ENCODE results near the gene AUTS2. TPM values are rescaled to one million over a fixed set of nuclear protein-coding genes. Genes with fewer than 3 reads are reported as not detected.

AUTS2 gene
- total and polyA plus RNA-seq, 7 experiments from 2014 or later = 0.40 to 31.7 (median 4.2) TPM

- ChIA-PET CTCF (no interaction called here), POLR2A (no interaction called here)
- Mint-ChIP-seq H3K36me3 (no peaks in the 10 kb centered on the region), H3K27me3 (no peaks in the 10 kb centered on the region), H3K4me1 (peaks cover 0 to 18% (median 0%) of the 10 kb centered on the region in 7 donors), H3K9me3 (peaks cover 0 to 5% (median 0%) of the 10 kb centered on the region in 11 donors), H3K27ac (no peak overlapping the region), H3K4me3 (no peak overlapping the region)
- DNase-seq (no peak), ATAC-seq (no peak)
- intact Hi-C loops (cut with micrococcal nuclease) = no loop called here
- Histone ChIP-seq H3K27ac (ENCODE audit: low read depth, low read length) (no peak overlapping the region), H3K4me3 (ENCODE audit: low read length) (no peak overlapping the region), H3K27me3 (ENCODE audit: control insufficient read depth in 2 of 2, insufficient read depth in 2 of 2, low read length in 2 of 2) (no peaks in the 10 kb centered on the region), H3K4me1 (ENCODE audit: control insufficient read depth in 2 of 2, insufficient read depth in 2 of 2, low read length in 2 of 2) (no peaks in the 10 kb centered on the region), H3K36me3 (ENCODE audit: control insufficient read depth in 2 of 3, insufficient read depth in 3 of 3, low read length in 3 of 3) (no peaks in the 10 kb centered on the region), H3K9me3 (ENCODE audit: control insufficient read depth in 2 of 3, low read length in 3 of 3) (no peaks in the 10 kb centered on the region)
These were observed 1137.0 kb downstream of the AUTS2 start for GRCh38 chr7:70735313-70735712.

- Mint-ChIP-seq H3K9me3 (peaks cover 0 to 2% (median 0%) of the 10 kb centered on the region in 11 donors), H3K4me3 (peak overlapping the region in 4 of 10 donors; percentile 2 to 25 (median 14)), H3K4me1 (peaks cover 0 to 18% (median 0%) of the 10 kb centered on the region in 7 donors), H3K27me3 (no peaks in the 10 kb centered on the region), H3K36me3 (no peaks in the 10 kb centered on the region), H3K27ac (no peak overlapping the region)
- intact Hi-C loops (cut with micrococcal nuclease) = no loop called here
- Histone ChIP-seq H3K4me3 (ENCODE audit: low read length) (no peak overlapping the region), H3K4me1 (ENCODE audit: control insufficient read depth in 2 of 2, insufficient read depth in 2 of 2, low read length in 2 of 2) (no peaks in the 10 kb centered on the region), H3K36me3 (ENCODE audit: control insufficient read depth in 2 of 3, insufficient read depth in 3 of 3, low read length in 3 of 3) (no peaks in the 10 kb centered on the region), H3K27me3 (ENCODE audit: control insufficient read depth in 2 of 2, insufficient read depth in 2 of 2, low read length in 2 of 2) (no peaks in the 10 kb centered on the region), H3K27ac (ENCODE audit: low read depth, low read length) (no peak overlapping the region), H3K9me3 (ENCODE audit: control insufficient read depth in 2 of 3, low read length in 3 of 3) (no peaks in the 10 kb centered on the region)
- DNase-seq (no peak), ATAC-seq (no peak)
- ChIA-PET CTCF (no interaction called here), POLR2A (no interaction called here)
These were observed 1138.6 kb downstream of the AUTS2 start for GRCh38 chr7:70736715-70737460.

GRCh38 chr7:70738151-70738885 lies 1140.0 kb downstream of the AUTS2 start:
- Mint-ChIP-seq H3K4me1 (peaks cover 0 to 18% (median 0%) of the 10 kb centered on the region in 7 donors), H3K27ac (no peak overlapping the region), H3K9me3 (no peaks in the 10 kb centered on the region), H3K36me3 (no peaks in the 10 kb centered on the region), H3K4me3 (no peak overlapping the region), H3K27me3 (no peaks in the 10 kb centered on the region)
- H3K4me3 ChIP-seq (ENCODE audit: low read length) = no peak overlapping the region
- no peaks in the 10 kb centered on the region for H3K36me3 ChIP-seq (ENCODE audit: control insufficient read depth in 2 of 3, insufficient read depth in 3 of 3, low read length in 3 of 3)
- no peaks in the 10 kb centered on the region for H3K4me1 ChIP-seq (ENCODE audit: control insufficient read depth in 2 of 2, insufficient read depth in 2 of 2, low read length in 2 of 2)
- ATAC-seq (no peak), DNase-seq (no peak)
- CTCF ChIA-PET = no interaction called here
- POLR2A ChIA-PET = no interaction called here
- H3K27ac ChIP-seq (ENCODE audit: low read depth, low read length) = no peak overlapping the region
- intact Hi-C loops (cut with micrococcal nuclease) = no loop called here
- H3K27me3 ChIP-seq (ENCODE audit: control insufficient read depth in 2 of 2, insufficient read depth in 2 of 2, low read length in 2 of 2) = no peaks in the 10 kb centered on the region
- H3K9me3 ChIP-seq (ENCODE audit: control insufficient read depth in 2 of 3, low read length in 3 of 3) = no peaks in the 10 kb centered on the region

- POLR2A ChIA-PET = no interaction called here
- H3K4me3 Mint-ChIP-seq = no peak overlapping the region
These were observed 1141.5 kb downstream of the AUTS2 start for GRCh38 chr7:70739646-70740210.

GRCh38 chr7:70741666-70742065 lies 1143.4 kb downstream of the AUTS2 start:
- ATAC-seq = no peak
- CTCF ChIA-PET = no interaction called here
- Histone ChIP-seq H3K4me1 (ENCODE audit: control insufficient read depth in 2 of 2, insufficient read depth in 2 of 2, low read length in 2 of 2) (no peaks in the 10 kb centered on the region), H3K9me3 (ENCODE audit: control insufficient read depth in 2 of 3, low read length in 3 of 3) (no peaks in the 10 kb centered on the region), H3K27me3 (ENCODE audit: control insufficient read depth in 2 of 2, insufficient read depth in 2 of 2, low read length in 2 of 2) (no peaks in the 10 kb centered on the region), H3K4me3 (ENCODE audit: low read length) (no peak overlapping the region), H3K36me3 (ENCODE audit: control insufficient read depth in 2 of 3, insufficient read depth in 3 of 3, low read length in 3 of 3) (no peaks in the 10 kb centered on the region), H3K27ac (ENCODE audit: low read depth, low read length) (no peak overlapping the region)
- peaks cover 0 to 8% (median 0%) of the 10 kb centered on the region in 7 donors for H3K4me1 Mint-ChIP-seq
- intact Hi-C loops (cut with micrococcal nuclease) = no loop called here
- no peaks in the 10 kb centered on the region for H3K27me3 Mint-ChIP-seq
- no peak for DNase-seq
- POLR2A ChIA-PET = no interaction called here
- no peak overlapping the region for H3K4me3 Mint-ChIP-seq
- no peaks in the 10 kb centered on the region for H3K36me3 Mint-ChIP-seq
- peaks cover 0 to 3% (median 0%) of the 10 kb centered on the region in 11 donors for H3K9me3 Mint-ChIP-seq
- peak overlapping the region in 1 of 9 donors; percentile 12 for H3K27ac Mint-ChIP-seq

More at GRCh38 chr7:70739646-70740210, 1141.5 kb downstream of the AUTS2 start:
- DNase-seq (no peak), ATAC-seq (no peak)
- Mint-ChIP-seq H3K27ac (no peak overlapping the region), H3K9me3 (no peaks in the 10 kb centered on the region), H3K27me3 (no peaks in the 10 kb centered on the region), H3K36me3 (no peaks in the 10 kb centered on the region), H3K4me1 (peaks cover 0 to 18% (median 0%) of the 10 kb centered on the region in 7 donors)
- H3K4me3 ChIP-seq (ENCODE audit: low read length) = no peak overlapping the region
- H3K9me3 ChIP-seq (ENCODE audit: control insufficient read depth in 2 of 3, low read length in 3 of 3) = no peaks in the 10 kb centered on the region
- no peaks in the 10 kb centered on the region for H3K36me3 ChIP-seq (ENCODE audit: control insufficient read depth in 2 of 3, insufficient read depth in 3 of 3, low read length in 3 of 3)
- no peaks in the 10 kb centered on the region for H3K27me3 ChIP-seq (ENCODE audit: control insufficient read depth in 2 of 2, insufficient read depth in 2 of 2, low read length in 2 of 2)
- H3K27ac ChIP-seq (ENCODE audit: low read depth, low read length) = no peak overlapping the region
- intact Hi-C loops (cut with micrococcal nuclease) = no loop called here
- H3K4me1 ChIP-seq (ENCODE audit: control insufficient read depth in 2 of 2, insufficient read depth in 2 of 2, low read length in 2 of 2) = no peaks in the 10 kb centered on the region
- CTCF ChIA-PET = no interaction called here

- no peak for DNase-seq
- H3K27me3 Mint-ChIP-seq = no peaks in the 10 kb centered on the region
- no peaks in the 10 kb centered on the region for H3K4me1 ChIP-seq (ENCODE audit: control insufficient read depth in 2 of 2, insufficient read depth in 2 of 2, low read length in 2 of 2)
- peak overlapping the region in 1 of 9 donors; percentile 45 for H3K27ac Mint-ChIP-seq
- POLR2A ChIA-PET = no interaction called here
- H3K4me3 Mint-ChIP-seq = no peak overlapping the region
- H3K9me3 Mint-ChIP-seq = peaks cover 0 to 3% (median 0%) of the 10 kb centered on the region in 11 donors
- ATAC-seq = no peak
- H3K36me3 Mint-ChIP-seq = no peaks in the 10 kb centered on the region
- H3K36me3 ChIP-seq (ENCODE audit: control insufficient read depth in 2 of 3, insufficient read depth in 3 of 3, low read length in 3 of 3) = no peaks in the 10 kb centered on the region
- H3K27me3 ChIP-seq (ENCODE audit: control insufficient read depth in 2 of 2, insufficient read depth in 2 of 2, low read length in 2 of 2) = no peaks in the 10 kb centered on the region
- no peak overlapping the region for H3K27ac ChIP-seq (ENCODE audit: low read depth, low read length)
- H3K4me3 ChIP-seq (ENCODE audit: low read length) = no peak overlapping the region
- H3K9me3 ChIP-seq (ENCODE audit: control insufficient read depth in 2 of 3, low read length in 3 of 3) = no peaks in the 10 kb centered on the region
- CTCF ChIA-PET = no interaction called here
- intact Hi-C loops (cut with micrococcal nuclease) = no loop called here
- H3K4me1 Mint-ChIP-seq = peaks cover 0 to 3% (median 0%) of the 10 kb centered on the region in 7 donors
These were observed 1145.5 kb downstream of the AUTS2 start for GRCh38 chr7:70743531-70744325.

Measured in naive thymus-derived CD4-positive, alpha-beta T cell (primary cell).